ENCODE measurements around the gene NUDT21.
"Not testable (repeated sequence)": the region's sequence is repeated elsewhere in the genome, so short reads cannot be mapped to it uniquely, and the experiment has no call there.

NUDT21 gene

GRCh38 chr16:56419740-56420548 lies 31.2 kb downstream of the NUDT21 start:
- no peak for DNase-seq (ENCODE audit: low spot score)

GRCh38 chr16:56417138-56417537 lies 34.0 kb downstream of the NUDT21 start:
- DNase-seq (ENCODE audit: low spot score) = no peak

- no peak for DNase-seq (ENCODE audit: low spot score)
These were observed 35.3 kb downstream of the NUDT21 start for GRCh38 chr16:56415875-56416274.

- DNase-seq (ENCODE audit: low spot score) = no peak
These were observed 36.8 kb downstream of the NUDT21 start for GRCh38 chr16:56414366-56414765.

- DNase-seq (ENCODE audit: low spot score) = no peak
These were observed 37.8 kb downstream of the NUDT21 start for GRCh38 chr16:56413381-56413780.

GRCh38 chr16:56411624-56412023 lies 39.5 kb downstream of the NUDT21 start:
- no peak for DNase-seq (ENCODE audit: low spot score)

GRCh38 chr16:56411123-56411522 lies 40.0 kb downstream of the NUDT21 start:
- DNase-seq (ENCODE audit: low spot score) = no peak

GRCh38 chr16:56409195-56409594 lies 41.9 kb downstream of the NUDT21 start:
- peak; percentile 20 for DNase-seq (ENCODE audit: low spot score)

- DNase-seq (ENCODE audit: low spot score) = no peak
These were observed 42.6 kb downstream of the NUDT21 start for GRCh38 chr16:56408379-56409098.

- DNase-seq (ENCODE audit: low spot score) = no peak
These were observed 45.0 kb downstream of the NUDT21 start for GRCh38 chr16:56405977-56406672.

GRCh38 chr16:56401482-56401881 lies 49.6 kb downstream of the NUDT21 start:
- peak; percentile 23 for DNase-seq (ENCODE audit: low spot score)

GRCh38 chr16:56400458-56400857 lies 50.7 kb downstream of the NUDT21 start:
- DNase-seq (ENCODE audit: low spot score) = no peak

- DNase-seq (ENCODE audit: low spot score) = no peak
These were observed 51.6 kb downstream of the NUDT21 start for GRCh38 chr16:56399486-56399885.

GRCh38 chr16:56399047-56399446 lies 52.1 kb downstream of the NUDT21 start:
- no peak for DNase-seq (ENCODE audit: low spot score)

GRCh38 chr16:56396724-56397123 lies 54.4 kb downstream of the NUDT21 start:
- DNase-seq (ENCODE audit: low spot score) = not testable (repeated sequence)

GRCh38 chr16:56389554-56389953 lies 61.6 kb downstream of the NUDT21 start:
- peak; percentile 88 for DNase-seq (ENCODE audit: low spot score)

- no peak for DNase-seq (ENCODE audit: low spot score)
These were observed 62.9 kb downstream of the NUDT21 start for GRCh38 chr16:56388209-56388608.

GRCh38 chr16:56387396-56387795 lies 63.7 kb downstream of the NUDT21 start:
- no peak for DNase-seq (ENCODE audit: low spot score)

GRCh38 chr16:56384074-56384721 lies 66.9 kb downstream of the NUDT21 start:
- no peak for DNase-seq (ENCODE audit: low spot score)

GRCh38 chr16:56382901-56383355 lies 68.2 kb downstream of the NUDT21 start:
- no peak for DNase-seq (ENCODE audit: low spot score)

GRCh38 chr16:56382459-56382858 lies 68.7 kb downstream of the NUDT21 start:
- DNase-seq (ENCODE audit: low spot score) = no peak

All from AG20443 (cell line).